ENCODE results near the gene DUSP10.

DNA sequence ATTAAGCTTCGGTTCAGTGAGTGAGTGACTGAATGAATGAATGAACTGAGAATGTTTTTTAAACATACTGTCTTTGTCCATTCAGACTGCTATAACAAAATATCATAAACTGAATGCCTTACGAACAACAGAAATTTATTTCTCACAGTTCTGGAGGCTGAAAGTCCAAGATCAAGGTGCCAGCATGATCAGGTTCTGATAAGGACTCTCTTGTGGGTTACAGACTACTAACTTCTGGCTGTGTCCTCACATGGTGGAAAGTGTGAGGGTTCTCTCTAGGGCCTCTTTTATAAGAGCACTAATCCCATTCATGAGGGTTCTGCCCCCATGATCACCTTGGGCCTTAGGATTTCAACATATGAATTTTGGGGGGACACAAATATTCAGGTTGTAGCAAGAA is 7.1 kb upstream of the DUSP10 start:
- TF ChIP-seq CTCF (IDR thresholded peaks at IDR 0.05) (no peak), POLR2A (IDR thresholded peaks at IDR 0.05) (no peak)

Data from Peyer's patch (tissue), 4 donors.